DND-41 (cell line): Measurements from ENCODE around the gene NPB.

Source experiments
- ATAC-seq: fragments of 200-7000 bp; cut with Tn5 transposase; 3 replicates; pipeline ENCODE4 v1.9.1; 2021; ENCODE audit warnings: low read depth; ENCODE audit not compliant: insufficient read depth
- DNase-seq: peaks from one replicate; pipeline ENCODE4 v3.0.0-alpha.2; 2020
- H2AFZ ChIP-seq: 2 replicates; pipeline ENCODE4 v1.6.0; 2012; ENCODE audit warnings: low read depth, low read length
- H3K27ac ChIP-seq: 2 replicates; pipeline ENCODE4 v1.5.1; 2012; ENCODE audit warnings: low read length, inconsistent platforms
- H3K27me3 ChIP-seq: fragments of 200-600 bp; sonication (generic); 2 replicates; pipeline ENCODE4 v1.6.0; 2012; ENCODE audit warnings: low read length, mild to moderate bottlenecking, inconsistent platforms; ENCODE audit not compliant: insufficient read depth, poor library complexity
- H3K36me3 ChIP-seq: 2 replicates; pipeline ENCODE4 v1.5.1; 2012; ENCODE audit warnings: low read length, inconsistent platforms; ENCODE audit not compliant: insufficient read depth
- H3K4me1 ChIP-seq: 2 replicates; pipeline ENCODE4 v1.5.1; 2012; ENCODE audit warnings: mild to moderate bottlenecking, low read length; ENCODE audit not compliant: insufficient read depth
- H3K4me2 ChIP-seq: 2 replicates; pipeline ENCODE4 v1.6.0; 2012; ENCODE audit warnings: mild to moderate bottlenecking, moderate library complexity, low read length, inconsistent platforms; ENCODE audit not compliant: insufficient read depth
- H3K4me3 ChIP-seq, 2 experiments: fragments of 200-600 bp in 1 of 2; shearing (Covaris generic) in 1 of 2; 2 replicates each; pipeline ENCODE4 v1.5.1; 2012 to 2016; ENCODE audit warnings: inconsistent platforms in 2 of 2, low read length in 2 of 2, mild to moderate bottlenecking in 2 of 2, low read depth in 1 of 2, moderate library complexity in 1 of 2
- H3K79me2 ChIP-seq: 2 replicates; pipeline ENCODE4 v1.6.0; 2012; ENCODE audit warnings: low read length, inconsistent platforms; ENCODE audit not compliant: insufficient read depth
- H3K9ac ChIP-seq: 2 replicates; pipeline ENCODE4 v1.6.0; 2012; ENCODE audit warnings: low read depth, mild to moderate bottlenecking, inconsistent platforms, low read length, moderate library complexity
- H3K9me3 ChIP-seq: 2 replicates; pipeline ENCODE4 v1.5.1; 2012; ENCODE audit warnings: low read length, moderate library complexity, mild to moderate bottlenecking, inconsistent platforms; ENCODE audit not compliant: insufficient read depth, severe bottlenecking
- H4K20me1 ChIP-seq: 2 replicates; pipeline ENCODE4 v1.6.0; 2012; ENCODE audit warnings: low read length; ENCODE audit not compliant: insufficient read depth
- CTCF ChIP-seq: IDR thresholded peaks from 2 replicates; pipeline ENCODE4 v1.5.1; 2012; ENCODE audit warnings: borderline replicate concordance, low read length, moderate library complexity, mild to moderate bottlenecking; ENCODE audit not compliant: poor library complexity, severe bottlenecking; ENCODE audit errors: extremely low read depth
- EZH2 ChIP-seq: IDR thresholded peaks from 3 replicates; pipeline ENCODE4 v1.6.1; 2012; ENCODE audit warnings: borderline replicate concordance, low read depth, mild to moderate bottlenecking, moderate library complexity, low read length, inconsistent platforms; ENCODE audit not compliant: severe bottlenecking

Gene NPB

DNA sequence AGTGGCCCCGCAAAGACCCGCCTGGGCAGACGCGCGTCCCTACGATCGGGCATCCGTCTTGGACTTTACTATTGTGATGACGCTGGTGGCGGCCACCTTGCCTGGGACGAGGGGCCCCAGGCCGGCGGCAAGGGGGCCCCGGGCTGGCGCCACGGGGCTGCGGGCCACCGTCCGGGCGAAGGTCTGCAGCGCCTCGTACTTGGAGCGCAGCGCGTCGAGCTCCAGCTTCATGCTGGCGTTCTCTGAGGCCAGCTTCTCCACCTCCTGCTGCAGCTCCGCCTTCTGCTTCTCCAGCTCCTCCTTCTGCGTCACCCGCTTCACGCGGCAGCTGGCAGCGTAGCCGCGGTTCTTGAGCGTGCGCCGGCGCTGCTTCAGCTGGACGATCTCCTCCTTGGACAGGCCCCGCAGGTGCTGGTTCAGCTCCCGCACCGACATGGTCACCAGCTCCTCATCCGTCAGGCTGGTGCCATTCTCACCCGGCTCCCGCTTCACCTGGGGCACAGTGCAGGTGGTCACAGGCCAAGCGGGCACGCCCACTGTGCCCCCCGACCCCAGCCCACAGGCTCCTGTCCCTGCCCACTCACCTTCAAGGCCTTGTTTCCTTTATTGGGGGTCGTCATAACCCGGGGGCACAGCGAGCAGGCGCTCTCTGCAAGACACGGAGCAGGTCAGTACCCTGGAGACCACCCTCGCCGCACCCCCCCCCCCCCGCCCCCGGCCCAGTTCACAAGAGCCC, 20.7 kb downstream of the NPB start:
- H3K9me3 ChIP-seq = no peaks in the 10 kb centered on the region
- no peak overlapping the region for H3K27ac ChIP-seq
- H3K9ac ChIP-seq = no peak overlapping the region
- peaks cover 43% of the 10 kb centered on the region for H3K36me3 ChIP-seq
- no peak overlapping the region for H3K4me2 ChIP-seq
- H3K27me3 ChIP-seq = no peaks in the 10 kb centered on the region
- ATAC-seq (no peak), DNase-seq (no peak)
- H2AFZ ChIP-seq = no peak overlapping the region
- peaks cover 44% of the 10 kb centered on the region for H3K4me1 ChIP-seq
- no peak overlapping the region for H3K4me3 ChIP-seq
- H3K79me2 ChIP-seq = peaks cover 83% of the 10 kb centered on the region
- H4K20me1 ChIP-seq = peaks cover 72% of the 10 kb centered on the region
- no peak for TF ChIP-seq EZH2
- no peak for TF ChIP-seq CTCF

DNA sequence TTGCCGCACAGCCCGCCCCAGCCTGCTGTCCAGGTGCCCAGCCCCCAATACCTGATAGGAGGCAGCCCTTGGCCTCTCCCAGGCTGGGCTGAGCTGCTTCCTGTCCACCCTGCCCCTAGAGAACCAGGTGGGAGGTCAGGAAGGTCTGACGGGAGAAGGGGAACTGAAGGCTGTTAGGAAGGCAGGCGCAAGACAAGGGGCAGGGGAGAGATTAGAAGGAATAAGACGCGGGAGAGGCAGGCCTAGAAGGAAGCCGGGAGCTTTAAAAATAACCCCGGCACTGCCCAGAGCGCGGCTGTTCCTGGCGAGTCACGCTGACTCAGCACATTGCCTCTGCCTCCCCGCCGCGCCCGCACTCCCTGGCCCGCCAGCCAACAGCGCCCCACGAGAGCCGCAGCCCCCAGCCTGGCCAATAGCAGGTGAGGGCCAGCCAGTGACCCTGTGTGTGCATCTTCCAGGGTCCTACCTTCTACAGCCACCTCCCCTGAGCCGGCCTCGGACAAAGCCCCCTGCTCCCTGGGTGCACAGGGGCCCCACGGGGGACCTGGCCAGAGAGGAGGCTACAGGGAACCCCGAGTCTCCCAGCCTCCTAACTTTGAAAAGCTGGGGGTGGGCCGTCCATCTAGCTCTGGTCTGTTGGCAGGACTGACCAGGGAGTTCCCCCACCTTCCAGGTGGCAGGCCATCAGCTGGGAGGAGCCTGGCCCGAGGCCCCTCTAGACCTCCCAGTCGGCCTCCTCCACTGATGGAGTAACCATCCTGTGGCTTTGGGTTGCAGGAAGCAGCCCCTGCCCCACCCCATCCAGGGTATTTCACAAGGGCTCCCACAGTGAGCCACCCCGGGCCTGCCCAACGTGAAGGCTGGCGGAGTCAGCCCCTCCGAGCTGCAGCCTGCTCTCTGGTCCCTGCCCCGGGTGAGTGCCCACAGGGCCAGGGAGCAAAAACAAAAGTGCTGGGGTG, 21.5 kb downstream of the NPB start:
- DNase-seq (no peak), ATAC-seq (no peak)
- H3K4me2 ChIP-seq = no peak overlapping the region
- H3K9me3 ChIP-seq = no peaks in the 10 kb centered on the region
- no peak overlapping the region; the same call in 1 of the 2 replicates for H3K9ac ChIP-seq
- peaks cover 42% of the 10 kb centered on the region for H3K36me3 ChIP-seq
- H2AFZ ChIP-seq = no peak overlapping the region
- H3K4me1 ChIP-seq = peaks cover 48% of the 10 kb centered on the region
- no peaks in the 10 kb centered on the region for H3K27me3 ChIP-seq
- no peak overlapping the region for H3K4me3 ChIP-seq
- H4K20me1 ChIP-seq = peaks cover 72% of the 10 kb centered on the region
- peaks cover 84% of the 10 kb centered on the region for H3K79me2 ChIP-seq
- no peak for TF ChIP-seq EZH2
- TF ChIP-seq CTCF = no peak
- no peak overlapping the region for H3K27ac ChIP-seq

- H3K4me3 ChIP-seq = no peak overlapping the region; a peak in 1 of 4 replicates
- H3K79me2 ChIP-seq = peaks cover 76% of the 10 kb centered on the region
- peak overlapping the region; percentile 39 for H3K4me2 ChIP-seq
- no peak overlapping the region for H2AFZ ChIP-seq
- DNase-seq (no peak), ATAC-seq (no peak)
- H3K9me3 ChIP-seq = no peaks in the 10 kb centered on the region
- peaks cover 63% of the 10 kb centered on the region for H4K20me1 ChIP-seq
- H3K9ac ChIP-seq = peak overlapping the region; percentile 13; the same call in 1 of the 2 replicates
- H3K36me3 ChIP-seq = peaks cover 32% of the 10 kb centered on the region
- no peak for TF ChIP-seq EZH2
- no peak for TF ChIP-seq CTCF
- H3K27ac ChIP-seq = no peak overlapping the region
- H3K27me3 ChIP-seq = no peaks in the 10 kb centered on the region
- H3K4me1 ChIP-seq = peaks cover 47% of the 10 kb centered on the region
Measured at GRCh38 chr17:81924557-81925532, 22.8 kb downstream of the NPB start.
